Heart left ventricle (tissue), 16 donors: Measurements from ENCODE around the gene LFNG. TPM values are rescaled to one million over a fixed set of nuclear protein-coding genes. Genes with fewer than 3 reads are reported as not detected.

ENCODE experiments used
- ATAC-seq, 4 donors: fragments of 200-7000 bp; cut with Tn5 transposase; one replicate each; pipeline ENCODE4 v1.9.1; 2020 to 2022; ENCODE audit warnings: moderate library complexity in 4 of 4, mild to moderate bottlenecking in 3 of 4, moderate number of reproducible peaks in 1 of 4
- DNase-seq, 5 donors: peaks; one replicate each; pipeline ENCODE4 v3.0.0-alpha.2; 2020
- H3K27ac ChIP-seq, 12 donors: fragments of 200-600 bp; sonication (generic) in 4 of 12; one replicate each; pipeline versions ENCODE4 v1.5.0 to v1.8.0; 2016 to 2022; ENCODE audit warnings: mild to moderate bottlenecking in 2 of 12
- H3K27me3 ChIP-seq, 9 donors: fragments of 200-600 bp; sonication (generic) in 2 of 9; one replicate each; pipeline versions ENCODE4 v1.5.1 to v1.8.0; 2016 to 2022; ENCODE audit warnings: mild to moderate bottlenecking in 3 of 9
- H3K36me3 ChIP-seq, 9 donors: fragments of 200-600 bp; sonication (generic) in 2 of 9; one replicate each; pipeline versions ENCODE4 v1.5.0 to v1.8.0; 2018 to 2022; ENCODE audit warnings: mild to moderate bottlenecking in 2 of 9
- H3K4me1 ChIP-seq, 12 donors: fragments of 200-600 bp; sonication (generic) in 4 of 12; one replicate each; pipeline versions ENCODE4 v1.5.0 to v1.8.0; 2016 to 2022; ENCODE audit warnings: mild to moderate bottlenecking in 3 of 12
- H3K4me3 ChIP-seq, 12 donors: fragments of 200-600 bp; sonication (generic) in 4 of 12; one replicate each; pipeline versions ENCODE4 v1.5.0 to v1.8.0; 2017 to 2022; ENCODE audit warnings: mild to moderate bottlenecking in 9 of 12, moderate library complexity in 4 of 12
- H3K9me3 ChIP-seq, 12 donors: fragments of 200-600 bp; sonication (generic) in 4 of 12; one replicate each; pipeline versions ENCODE4 v1.5.0 to v1.8.0; 2016 to 2022; ENCODE audit warnings: mild to moderate bottlenecking in 1 of 12
- CTCF ChIP-seq, 12 donors: fragments of 200-600 bp; sonication (generic) in 4 of 12; IDR thresholded peaks; one replicate each; pipeline versions ENCODE4 v1.5.0 to v1.8.0; 2018 to 2022; ENCODE audit warnings: antibody characterized with exemption in 12 of 12, mild to moderate bottlenecking in 5 of 12
- POLR2A ChIP-seq, 2 donors: fragments of 450-650 bp; IDR thresholded peaks; one replicate each; pipeline ENCODE4 v1.6.1; 2017; ENCODE audit warnings: antibody characterized with exemption in 2 of 2, mild to moderate bottlenecking in 2 of 2, moderate library complexity in 2 of 2
- WGBS, 4 donors: extraction: QIAGEN DNeasy Blood & Tissue Kit in 2 of 4; methylation state at CpG; one replicate each; pipeline versions ENCODE4 v1.1.5 to v1.1.7; 2013 to 2018; 5-methylcytosine and 5-hydroxymethylcytosine counted together
- intact Hi-C, 10 donors: fragments of 100-400 bp; cut with DNase I; formaldehyde crosslinking; loops; one replicate each; pipeline versions ENCODE4 v1.11.1 to v1.14.2; 2022
- polyA plus RNA-seq, 2 donors: library from polyadenylated mRNA; stranded (reverse); fragments of 200-250 nt; gene quantifications; one replicate each; pipeline ENCODE4 v1.2.3, GENCODE V29; 2013
- total RNA-seq, 9 donors: library from RNA; depleted of rRNA in 2 of 9; stranded (reverse); fragments of >200 nt in 2 of 9; fragmentation: NEBNext Ultra II Directional in 3 of 9; extraction: Animal tissue kit (Norgen Biotek cat#: 25700) in 3 of 9; gene quantifications; one replicate each; pipeline versions ENCODE4 v1.1.0 to v1.2.4, GENCODE V29; 2016 to 2023
- donor health status: ischemic (EF 13 %, LVEDD 7.1; RV severe dilation, severe dysfunction).
- donor health status: healthy with polysubstance abuse.
- donor health status: DM: no; HTN: yes; CAD: no.
- donor health status: DM: no; HTN: no; CAD: no.
- donor health status: ischemic (EF 25% LVEDD 6.9; RV normal size, moderate dysfunction).
- donor health status: ischemic (EF 25% LVEDD 5.7; RV mildly dilated, moderate dysfunction).
- donor health status: healthy.
- donor health status: DM: yes; HTN: yes; CAD: no.
- donor health status: ischemic (EF 35%, LVEDD 5.7; RV mildly dilated, moderate dysfunction).
- donor health status: nonischemic (EF 11% LVEDD 7.7; RV severe dilation, severe dysfunction).
- donor health status: DM: yes; HTN: yes; CAD: no.
- donor health status: PGD.
- donor health status: ischemic (EF 29% LVEDD 5.4; RV normal size, mild dysfunction).
- donor health status: nonischemic (EF 23%, LVEDD 6.1; RV moderate dilation, normal function).

The LFNG gene
- total and polyA plus RNA-seq, 11 donors: 3.1 to 22.8 (median 7.6) TPM

- DNase-seq: no peak
Observed at GRCh38 chr7:2510130-2510776, 9.3 kb upstream of the LFNG start.

GRCh38 chr7:2510909-2511768 is 8.4 kb upstream of the LFNG start:
- ATAC-seq (peak in 3 of 4 donors; percentile 12 to 35 (median 33)), DNase-seq (no peak)
- intact Hi-C loops: no loop called here
- Histone ChIP-seq H3K27me3 (no peaks in the 10 kb centered on the region), H3K27ac (peak overlapping the region in 6 of 12 donors; percentile 36 to 89 (median 59)), H3K36me3 (no peaks in the 10 kb centered on the region), H3K9me3 (no peaks in the 10 kb centered on the region), H3K4me1 (peaks cover 8 to 59% (median 47%) of the 10 kb centered on the region in 12 donors), H3K4me3 (peak overlapping the region in 3 of 12 donors; percentile 1 to 29 (median 5))
- TF ChIP-seq CTCF (IDR thresholded peaks at IDR 0.05) (no peak), POLR2A (IDR thresholded peaks at IDR 0.05) (no peak)
- 51 to 59% (median 57%) methylated on average over 5 to 27 of the region's 27 CpGs for WGBS, 4 donors

More at GRCh38 chr7:2510130-2510776, 9.3 kb upstream of the LFNG start:
- H3K36me3 ChIP-seq: no peaks in the 10 kb centered on the region
- H3K27me3 ChIP-seq: no peaks in the 10 kb centered on the region
- ATAC-seq: no peak
- 85 to 89% (median 87%) methylated on average over 12 to 13 of the region's 13 CpGs for WGBS, 4 donors
- intact Hi-C loops: no loop called here
- H3K4me1 ChIP-seq: peaks cover 8 to 59% (median 47%) of the 10 kb centered on the region in 12 donors
- TF ChIP-seq POLR2A (IDR thresholded peaks at IDR 0.05): no peak
- no peak for TF ChIP-seq CTCF (IDR thresholded peaks at IDR 0.05)
- peak overlapping the region in 1 of 12 donors; percentile 29 for H3K4me3 ChIP-seq
- H3K9me3 ChIP-seq: no peaks in the 10 kb centered on the region
- H3K27ac ChIP-seq: peak overlapping the region in 5 of 12 donors; percentile 52 to 89 (median 65)

- Histone ChIP-seq H3K4me1 (peaks cover 8 to 59% (median 47%) of the 10 kb centered on the region in 12 donors), H3K4me3 (peak overlapping the region in 3 of 12 donors; percentile 1 to 29 (median 5)), H3K9me3 (no peaks in the 10 kb centered on the region), H3K36me3 (no peaks in the 10 kb centered on the region), H3K27ac (peak overlapping the region in 6 of 12 donors; percentile 36 to 89 (median 59)), H3K27me3 (no peaks in the 10 kb centered on the region)
- TF ChIP-seq CTCF (IDR thresholded peaks at IDR 0.05) (no peak), POLR2A (IDR thresholded peaks at IDR 0.05) (no peak)
- DNase-seq (no peak), ATAC-seq (no peak)
- intact Hi-C loops: no loop called here
- 39 to 53% (median 48%) methylated on average over 11 to 18 of the region's 18 CpGs for WGBS, 4 donors
Observed at GRCh38 chr7:2511769-2512168, 7.8 kb upstream of the LFNG start.

GRCh38 chr7:2512179-2512661 is 7.4 kb upstream of the LFNG start:
- H3K36me3 ChIP-seq: no peaks in the 10 kb centered on the region
- no peak for TF ChIP-seq CTCF (IDR thresholded peaks at IDR 0.05)
- no peak for TF ChIP-seq POLR2A (IDR thresholded peaks at IDR 0.05)
- 47 to 62% (median 53%) methylated on average over 9 to 12 of the region's 12 CpGs for WGBS, 4 donors
- ATAC-seq (peak in 3 of 4 donors; percentile 17 to 25 (median 17)), DNase-seq (no peak)
- intact Hi-C loops: no loop called here
- peak overlapping the region in 6 of 12 donors; percentile 36 to 89 (median 59) for H3K27ac ChIP-seq
- H3K4me1 ChIP-seq: peaks cover 8 to 59% (median 46%) of the 10 kb centered on the region in 12 donors
- no peak overlapping the region for H3K4me3 ChIP-seq
- H3K9me3 ChIP-seq: no peaks in the 10 kb centered on the region
- no peaks in the 10 kb centered on the region for H3K27me3 ChIP-seq
